ENCODE results near the gene PLCH2.
"Not testable (repeated sequence)": the region's sequence is repeated elsewhere in the genome, so short reads cannot be mapped to it uniquely, and the experiment has no call there.

Gene PLCH2

GRCh38 chr1:2550309-2550861, 74.3 kb downstream of the PLCH2 start:
- H3K9ac ChIP-seq (ENCODE audit: low read depth, low read length, poor library complexity, severe bottlenecking); H3K9me2 ChIP-seq (replicated peaks; ENCODE audit: low read depth, low read length): not testable (repeated sequence)

GRCh38 chr1:2551544-2551943, 75.5 kb downstream of the PLCH2 start:
- peaks cover 33% of the 10 kb centered on the region for H3K4me1 ChIP-seq (ENCODE audit: insufficient read depth, low read length, poor library complexity, severe bottlenecking)
- H3K9me3 ChIP-seq (ENCODE audit: insufficient read depth, low read depth, low read length); H3K27me3 ChIP-seq (ENCODE audit: insufficient read depth, low read length, poor library complexity, severe bottlenecking); H2AFZ ChIP-seq (ENCODE audit: low read length); H3K4me3 ChIP-seq (ENCODE audit: low read length, poor library complexity, severe bottlenecking); H3K79me2 ChIP-seq (ENCODE audit: insufficient read depth, low read length); H3F3A ChIP-seq (ENCODE audit: low read depth); H4K20me1 ChIP-seq (ENCODE audit: insufficient read depth, low read length, poor library complexity, severe bottlenecking); H3K36me3 ChIP-seq (ENCODE audit: insufficient read depth, low read length); H3K4me2 ChIP-seq (ENCODE audit: low read depth, low read length, poor library complexity, severe bottlenecking); H3K9me2 ChIP-seq (replicated peaks; ENCODE audit: low read depth, low read length); H3K9ac ChIP-seq (ENCODE audit: low read depth, low read length, poor library complexity, severe bottlenecking): not testable (repeated sequence)

More at GRCh38 chr1:2550309-2550861, 74.3 kb downstream of the PLCH2 start:
- not testable (repeated sequence) for H2AFZ ChIP-seq (ENCODE audit: low read length); H4K20me1 ChIP-seq (ENCODE audit: insufficient read depth, low read length, poor library complexity, severe bottlenecking); H3K4me3 ChIP-seq (ENCODE audit: low read length, poor library complexity, severe bottlenecking); H3K79me2 ChIP-seq (ENCODE audit: insufficient read depth, low read length); H3K4me2 ChIP-seq (ENCODE audit: low read depth, low read length, poor library complexity, severe bottlenecking); H3F3A ChIP-seq (ENCODE audit: low read depth); H3K36me3 ChIP-seq (ENCODE audit: insufficient read depth, low read length); H3K27me3 ChIP-seq (ENCODE audit: insufficient read depth, low read length, poor library complexity, severe bottlenecking); H3K9me3 ChIP-seq (ENCODE audit: insufficient read depth, low read depth, low read length)
- H3K4me1 ChIP-seq (ENCODE audit: insufficient read depth, low read length, poor library complexity, severe bottlenecking): peaks cover 33% of the 10 kb centered on the region

GRCh38 chr1:2552189-2552588, 76.1 kb downstream of the PLCH2 start:
- Histone ChIP-seq H3K27me3 (ENCODE audit: insufficient read depth, low read length, poor library complexity, severe bottlenecking) (no peaks in the 10 kb centered on the region), H3K9me2 (replicated peaks; ENCODE audit: low read depth, low read length) (no peaks in the 10 kb centered on the region), H3K36me3 (ENCODE audit: insufficient read depth, low read length) (no peaks in the 10 kb centered on the region), H3K79me2 (ENCODE audit: insufficient read depth, low read length) (peaks cover 13% of the 10 kb centered on the region), H4K20me1 (ENCODE audit: insufficient read depth, low read length, poor library complexity, severe bottlenecking) (peaks cover 2% of the 10 kb centered on the region), H3K9me3 (ENCODE audit: insufficient read depth, low read depth, low read length) (no peaks in the 10 kb centered on the region), H3K4me1 (ENCODE audit: insufficient read depth, low read length, poor library complexity, severe bottlenecking) (peaks cover 36% of the 10 kb centered on the region), H3K9ac (ENCODE audit: low read depth, low read length, poor library complexity, severe bottlenecking) (no peak overlapping the region), H3F3A (ENCODE audit: low read depth) (no peaks in the 10 kb centered on the region), H3K4me3 (ENCODE audit: low read length, poor library complexity, severe bottlenecking) (no peak overlapping the region), H3K4me2 (ENCODE audit: low read depth, low read length, poor library complexity, severe bottlenecking) (no peak overlapping the region), H2AFZ (ENCODE audit: low read length) (no peak overlapping the region)
- no peak for TF ChIP-seq CTCF (conservative IDR thresholded peaks at IDR 0.05; ENCODE audit: low read length)
- TF ChIP-seq EZH2phosphoT487 (IDR thresholded peaks at IDR 0.05; ENCODE audit: borderline replicate concordance): no peak

GRCh38 chr1:2553076-2553475, 77.0 kb downstream of the PLCH2 start:
- not testable (repeated sequence) for H3K36me3 ChIP-seq (ENCODE audit: insufficient read depth, low read length); H3K4me3 ChIP-seq (ENCODE audit: low read length, poor library complexity, severe bottlenecking); H3K27me3 ChIP-seq (ENCODE audit: insufficient read depth, low read length, poor library complexity, severe bottlenecking); H3K4me2 ChIP-seq (ENCODE audit: low read depth, low read length, poor library complexity, severe bottlenecking); H4K20me1 ChIP-seq (ENCODE audit: insufficient read depth, low read length, poor library complexity, severe bottlenecking); H3K9me2 ChIP-seq (replicated peaks; ENCODE audit: low read depth, low read length); H3K9me3 ChIP-seq (ENCODE audit: insufficient read depth, low read depth, low read length); H3F3A ChIP-seq (ENCODE audit: low read depth); H2AFZ ChIP-seq (ENCODE audit: low read length); H3K9ac ChIP-seq (ENCODE audit: low read depth, low read length, poor library complexity, severe bottlenecking)
- peaks cover 15% of the 10 kb centered on the region for H3K79me2 ChIP-seq (ENCODE audit: insufficient read depth, low read length)
- peaks cover 36% of the 10 kb centered on the region for H3K4me1 ChIP-seq (ENCODE audit: insufficient read depth, low read length, poor library complexity, severe bottlenecking)
